Measurements from ENCODE around the gene ROBO1.

DNA sequence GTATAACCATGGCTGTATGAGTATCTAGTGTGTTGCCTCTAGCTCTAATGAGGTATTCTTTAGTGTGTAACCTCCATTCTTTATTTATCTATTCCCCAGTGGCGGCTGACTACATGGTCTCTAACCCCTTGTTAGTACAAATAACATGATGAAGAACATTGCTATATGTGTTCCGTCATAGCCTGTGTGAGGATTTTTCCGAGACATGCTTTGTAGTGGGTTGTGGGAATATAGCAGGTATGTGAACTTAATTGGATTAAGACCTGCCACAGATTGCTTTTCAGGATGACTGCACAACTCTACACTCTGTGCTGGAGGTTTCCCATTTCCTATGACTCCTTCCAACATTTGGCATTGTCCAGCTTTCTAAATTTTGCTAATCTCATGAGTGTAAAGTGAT is 563.4 kb downstream of the ROBO1 start:
- TF ChIP-seq, protein P1, sequence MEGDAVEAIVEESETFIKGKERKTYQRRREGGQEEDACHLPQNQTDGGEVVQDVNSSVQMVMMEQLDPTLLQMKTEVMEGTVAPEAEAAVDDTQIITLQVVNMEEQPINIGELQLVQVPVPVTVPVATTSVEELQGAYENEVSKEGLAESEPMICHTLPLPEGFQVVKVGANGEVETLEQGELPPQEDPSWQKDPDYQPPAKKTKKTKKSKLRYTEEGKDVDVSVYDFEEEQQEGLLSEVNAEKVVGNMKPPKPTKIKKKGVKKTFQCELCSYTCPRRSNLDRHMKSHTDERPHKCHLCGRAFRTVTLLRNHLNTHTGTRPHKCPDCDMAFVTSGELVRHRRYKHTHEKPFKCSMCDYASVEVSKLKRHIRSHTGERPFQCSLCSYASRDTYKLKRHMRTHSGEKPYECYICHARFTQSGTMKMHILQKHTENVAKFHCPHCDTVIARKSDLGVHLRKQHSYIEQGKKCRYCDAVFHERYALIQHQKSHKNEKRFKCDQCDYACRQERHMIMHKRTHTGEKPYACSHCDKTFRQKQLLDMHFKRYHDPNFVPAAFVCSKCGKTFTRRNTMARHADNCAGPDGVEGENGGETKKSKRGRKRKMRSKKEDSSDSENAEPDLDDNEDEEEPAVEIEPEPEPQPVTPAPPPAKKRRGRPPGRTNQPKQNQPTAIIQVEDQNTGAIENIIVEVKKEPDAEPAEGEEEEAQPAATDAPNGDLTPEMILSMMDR (IDR thresholded peaks at IDR 0.05): no peak
- TF ChIP-seq POLR2A (IDR thresholded peaks at IDR 0.05): no peak
